Measurements from ENCODE around the gene SCUBE1.

The SCUBE1 gene

DNA sequence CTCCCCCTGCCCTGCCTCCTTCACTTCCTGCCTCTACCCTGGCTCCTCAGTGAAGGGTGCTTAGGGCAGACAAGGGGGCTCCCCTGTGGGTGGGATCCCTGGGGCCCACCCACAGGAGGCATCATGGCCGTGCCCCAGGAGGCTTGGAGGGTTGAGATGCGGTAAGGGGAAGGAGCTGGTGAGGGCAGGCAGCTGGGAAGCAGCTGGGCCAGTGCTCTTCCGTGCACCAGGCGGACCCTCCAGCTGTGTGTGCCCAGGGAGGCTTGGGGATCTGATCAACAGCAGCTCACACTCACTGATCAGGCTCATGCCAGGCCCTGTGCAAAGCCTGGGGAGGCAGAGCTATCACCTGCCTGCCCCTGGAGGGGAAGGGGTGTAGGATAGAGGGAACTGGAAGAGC lies 97.0 kb downstream of the SCUBE1 start:
- Histone ChIP-seq H3K4ac (ENCODE audit: low read depth, low read length) (no peak overlapping the region), H2BK12ac (ENCODE audit: low read length) (no peak overlapping the region), H2AFZ (ENCODE audit: insufficient read depth, low read length, poor library complexity) (no peak overlapping the region), H3K79me2 (ENCODE audit: control insufficient read depth, insufficient read depth, low read length, poor library complexity) (no peaks in the 10 kb centered on the region), H4K8ac (ENCODE audit: low read depth, low read length) (no peak overlapping the region), H3K14ac (ENCODE audit: low read length) (no peak overlapping the region), H3K27me3 (ENCODE audit: insufficient read depth, low read length) (no peaks in the 10 kb centered on the region), H2AK5ac (ENCODE audit: low read length) (no peak overlapping the region), H2BK120ac (ENCODE audit: insufficient read depth, low read length, poor library complexity) (no peak overlapping the region), H2BK5ac (ENCODE audit: low read depth, low read length, poor library complexity) (no peak overlapping the region), H3K4me3 (ENCODE audit: low read depth, low read length) (no peak overlapping the region), H3K18ac (ENCODE audit: low read length) (no peak overlapping the region), H4K91ac (ENCODE audit: low read depth, low read length) (no peak overlapping the region), H3K27ac (ENCODE audit: low read depth, low read length) (no peak overlapping the region), H3K36me3 (ENCODE audit: control insufficient read depth in 1 of 2, insufficient read depth in 2 of 2, low read length in 2 of 2) (no peaks in the 10 kb centered on the region), H3K4me2 (ENCODE audit: low read length) (no peak overlapping the region), H3K9ac (ENCODE audit: low read length) (no peak overlapping the region), H3K79me1 (ENCODE audit: low read length) (no peaks in the 10 kb centered on the region), H3K9me3 (ENCODE audit: insufficient read depth, low read depth, low read length) (peaks cover 6% of the 10 kb centered on the region), H3K23ac (ENCODE audit: low read length) (no peak overlapping the region), H3K4me1 (ENCODE audit: control insufficient read depth in 1 of 2, insufficient read depth in 2 of 2, low read length in 2 of 2) (peaks cover 0 to 9% of the 10 kb centered on the region in 2 experiments), H4K12ac (ENCODE audit: low read depth, low read length) (no peak overlapping the region)
- no CpG with 5 or more reads among the region's 4 CpGs for WGBS (ENCODE audit: extremely low coverage, insufficient coverage, insufficient read length)
- DNase-seq: no peak

DNA sequence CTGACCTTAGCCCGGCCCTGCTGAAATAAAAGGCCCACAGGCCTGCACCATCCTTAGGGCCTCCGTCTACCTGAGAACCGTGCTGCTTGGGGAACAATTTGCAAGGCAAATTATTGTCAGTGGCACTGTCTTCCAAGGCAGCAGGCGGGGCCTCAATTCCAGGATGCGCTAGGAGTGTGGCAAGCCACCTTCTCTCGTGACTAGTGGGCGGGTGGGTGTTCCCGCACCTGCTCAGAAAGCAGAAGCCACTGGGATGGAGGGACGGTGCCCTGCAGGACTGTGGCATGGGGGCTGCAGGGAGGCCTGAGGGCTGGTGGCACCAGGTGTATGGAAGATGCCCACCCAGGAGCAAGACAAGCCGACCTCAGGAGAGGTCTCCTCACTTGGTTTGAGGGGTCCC lies 97.5 kb downstream of the SCUBE1 start:
- no CpG with 5 or more reads among the region's 10 CpGs for WGBS (ENCODE audit: extremely low coverage, insufficient coverage, insufficient read length)
- Histone ChIP-seq H3K4me1 (ENCODE audit: control insufficient read depth in 1 of 2, insufficient read depth in 2 of 2, low read length in 2 of 2) (peaks cover 0 to 9% of the 10 kb centered on the region in 2 experiments), H2AK5ac (ENCODE audit: low read length) (no peak overlapping the region), H3K4me3 (ENCODE audit: low read depth, low read length) (no peak overlapping the region), H3K4ac (ENCODE audit: low read depth, low read length) (no peak overlapping the region), H3K36me3 (ENCODE audit: control insufficient read depth in 1 of 2, insufficient read depth in 2 of 2, low read length in 2 of 2) (no peaks in the 10 kb centered on the region), H3K27me3 (ENCODE audit: insufficient read depth, low read length) (no peaks in the 10 kb centered on the region), H3K27ac (ENCODE audit: low read depth, low read length) (no peak overlapping the region), H2AFZ (ENCODE audit: insufficient read depth, low read length, poor library complexity) (no peak overlapping the region), H2BK12ac (ENCODE audit: low read length) (no peak overlapping the region), H3K79me1 (ENCODE audit: low read length) (no peaks in the 10 kb centered on the region), H3K4me2 (ENCODE audit: low read length) (no peak overlapping the region), H3K23ac (ENCODE audit: low read length) (no peak overlapping the region), H4K8ac (ENCODE audit: low read depth, low read length) (no peak overlapping the region), H4K12ac (ENCODE audit: low read depth, low read length) (no peak overlapping the region), H3K79me2 (ENCODE audit: control insufficient read depth, insufficient read depth, low read length, poor library complexity) (no peaks in the 10 kb centered on the region), H3K18ac (ENCODE audit: low read length) (no peak overlapping the region), H2BK5ac (ENCODE audit: low read depth, low read length, poor library complexity) (no peak overlapping the region), H4K91ac (ENCODE audit: low read depth, low read length) (no peak overlapping the region), H3K9ac (ENCODE audit: low read length) (no peak overlapping the region), H3K14ac (ENCODE audit: low read length) (no peak overlapping the region), H3K9me3 (ENCODE audit: insufficient read depth, low read depth, low read length) (peaks cover 6% of the 10 kb centered on the region), H2BK120ac (ENCODE audit: insufficient read depth, low read length, poor library complexity) (no peak overlapping the region)
- DNase-seq: no peak

DNA sequence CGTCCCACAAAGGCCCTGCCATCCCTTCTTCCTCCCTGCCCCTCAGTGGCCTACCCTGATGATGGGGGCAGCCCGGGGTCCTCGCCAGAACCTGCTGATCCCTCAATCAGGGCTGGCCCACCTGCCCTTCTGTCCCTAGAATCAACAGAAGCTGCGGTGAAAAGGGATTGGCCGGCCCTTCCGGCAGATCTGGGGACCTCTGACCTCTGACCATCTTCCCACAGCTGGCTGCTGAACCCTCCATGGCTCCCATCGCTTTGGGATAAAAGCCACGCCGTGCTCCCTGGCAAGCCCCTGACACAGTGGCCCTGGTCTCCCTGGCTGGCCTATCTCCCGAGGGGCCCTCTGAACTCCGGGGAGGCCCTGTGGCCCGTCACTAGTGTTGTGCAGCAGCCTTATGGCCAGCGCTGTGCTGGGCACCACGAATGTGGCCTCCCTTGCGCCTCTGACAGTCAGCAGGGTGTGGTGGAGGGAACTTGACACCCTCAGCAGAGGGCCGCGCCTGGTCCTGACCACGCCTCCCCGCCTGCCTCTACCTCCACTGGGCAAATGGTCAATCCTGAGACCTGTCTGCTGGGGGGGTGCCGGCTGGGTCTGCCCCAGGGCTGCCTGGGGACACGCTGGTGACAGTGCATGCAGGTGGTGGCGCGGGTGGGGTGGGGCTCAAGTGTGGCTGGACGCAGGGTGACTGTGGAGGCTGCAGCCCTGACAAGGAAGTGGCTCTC lies 98.2 kb downstream of the SCUBE1 start:
- H4K91ac ChIP-seq (ENCODE audit: low read depth, low read length): no peak overlapping the region

DNA sequence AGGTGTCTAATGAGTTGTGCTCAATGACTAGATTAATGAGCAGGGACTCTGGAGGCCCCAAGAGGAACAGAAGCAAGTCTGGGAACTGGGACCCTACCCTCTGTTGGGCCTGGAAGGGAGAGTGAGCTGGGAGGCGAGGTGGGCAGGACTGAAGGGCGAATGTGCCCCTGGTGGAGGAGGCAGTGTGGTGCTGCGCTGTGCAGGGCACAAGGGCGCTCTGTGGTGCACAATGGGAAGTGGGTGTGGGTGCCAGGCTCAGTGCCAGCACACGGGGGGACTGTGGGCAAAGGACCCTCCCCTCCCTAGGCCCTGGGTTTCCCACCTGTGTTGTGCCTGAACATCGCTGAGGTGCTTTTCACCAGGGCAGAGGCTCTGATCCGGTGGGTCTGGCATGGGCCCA lies 98.8 kb downstream of the SCUBE1 start:
- Histone ChIP-seq H3K14ac (ENCODE audit: low read length) (no peak overlapping the region), H2AFZ (ENCODE audit: insufficient read depth, low read length, poor library complexity) (no peak overlapping the region), H4K91ac (ENCODE audit: low read depth, low read length) (no peak overlapping the region), H3K4me2 (ENCODE audit: low read length) (no peak overlapping the region), H3K27me3 (ENCODE audit: insufficient read depth, low read length) (no peaks in the 10 kb centered on the region), H4K8ac (ENCODE audit: low read depth, low read length) (no peak overlapping the region), H3K9me3 (ENCODE audit: insufficient read depth, low read depth, low read length) (peaks cover 6% of the 10 kb centered on the region), H3K79me1 (ENCODE audit: low read length) (no peaks in the 10 kb centered on the region), H3K79me2 (ENCODE audit: control insufficient read depth, insufficient read depth, low read length, poor library complexity) (no peaks in the 10 kb centered on the region), H3K36me3 (ENCODE audit: control insufficient read depth in 1 of 2, insufficient read depth in 2 of 2, low read length in 2 of 2) (no peaks in the 10 kb centered on the region), H3K4me3 (ENCODE audit: low read depth, low read length) (no peak overlapping the region), H3K18ac (ENCODE audit: low read length) (no peak overlapping the region), H4K12ac (ENCODE audit: low read depth, low read length) (no peak overlapping the region), H3K9ac (ENCODE audit: low read length) (no peak overlapping the region), H3K4me1 (ENCODE audit: control insufficient read depth in 1 of 2, insufficient read depth in 2 of 2, low read length in 2 of 2) (peaks cover 0 to 15% of the 10 kb centered on the region in 2 experiments), H2BK5ac (ENCODE audit: low read depth, low read length, poor library complexity) (no peak overlapping the region), H2BK12ac (ENCODE audit: low read length) (no peak overlapping the region), H3K23ac (ENCODE audit: low read length) (no peak overlapping the region), H3K27ac (ENCODE audit: low read depth, low read length) (no peak overlapping the region), H2AK5ac (ENCODE audit: low read length) (no peak overlapping the region), H2BK120ac (ENCODE audit: insufficient read depth, low read length, poor library complexity) (no peak overlapping the region), H3K4ac (ENCODE audit: low read depth, low read length) (no peak overlapping the region)
- no peak for DNase-seq
- no CpG with 5 or more reads among the region's 7 CpGs for WGBS (ENCODE audit: extremely low coverage, insufficient coverage, insufficient read length)

More for the DNA sequence above, 98.2 kb downstream of the SCUBE1 start:
- H3K14ac ChIP-seq (ENCODE audit: low read length): no peak overlapping the region
- no peak overlapping the region for H2AK5ac ChIP-seq (ENCODE audit: low read length)
- H4K12ac ChIP-seq (ENCODE audit: low read depth, low read length): no peak overlapping the region
- no peak overlapping the region for H3K9ac ChIP-seq (ENCODE audit: low read length)
- H3K36me3 ChIP-seq (ENCODE audit: control insufficient read depth in 1 of 2, insufficient read depth in 2 of 2, low read length in 2 of 2): no peaks in the 10 kb centered on the region
- peaks cover 6% of the 10 kb centered on the region for H3K9me3 ChIP-seq (ENCODE audit: insufficient read depth, low read depth, low read length)
- H2AFZ ChIP-seq (ENCODE audit: insufficient read depth, low read length, poor library complexity): no peak overlapping the region
- no CpG with 5 or more reads among the region's 24 CpGs for WGBS (ENCODE audit: extremely low coverage, insufficient coverage, insufficient read length)
- no peak overlapping the region for H2BK5ac ChIP-seq (ENCODE audit: low read depth, low read length, poor library complexity)
- H3K27ac ChIP-seq (ENCODE audit: low read depth, low read length): no peak overlapping the region
- no peaks in the 10 kb centered on the region for H3K79me2 ChIP-seq (ENCODE audit: control insufficient read depth, insufficient read depth, low read length, poor library complexity)
- H3K23ac ChIP-seq (ENCODE audit: low read length): no peak overlapping the region
- H3K79me1 ChIP-seq (ENCODE audit: low read length): no peaks in the 10 kb centered on the region
- H3K27me3 ChIP-seq (ENCODE audit: insufficient read depth, low read length): no peaks in the 10 kb centered on the region
- no peak overlapping the region for H2BK12ac ChIP-seq (ENCODE audit: low read length)
- no peak overlapping the region for H2BK120ac ChIP-seq (ENCODE audit: insufficient read depth, low read length, poor library complexity)
- H3K4me2 ChIP-seq (ENCODE audit: low read length): no peak overlapping the region
- DNase-seq: no peak
- H4K8ac ChIP-seq (ENCODE audit: low read depth, low read length): no peak overlapping the region
- H3K4me1 ChIP-seq (ENCODE audit: control insufficient read depth in 1 of 2, insufficient read depth in 2 of 2, low read length in 2 of 2): peaks cover 0 to 10% of the 10 kb centered on the region in 2 experiments
- peak overlapping the region; percentile 31 for H3K4me3 ChIP-seq (ENCODE audit: low read depth, low read length)
- no peak overlapping the region for H3K18ac ChIP-seq (ENCODE audit: low read length)
- H3K4ac ChIP-seq (ENCODE audit: low read depth, low read length): no peak overlapping the region
